SK-N-SH (cell line): Measurements from ENCODE around the gene CNST.

ENCODE experiments used
- JUND ChIP-seq: IDR thresholded peaks from 2 replicates; pipeline ENCODE4 v1.4.0; 2012
- NFIC ChIP-seq: IDR thresholded peaks from 2 replicates; pipeline ENCODE4 v1.4.0; 2012; ENCODE audit warnings: borderline replicate concordance
- POLR2AphosphoS5 ChIP-seq: IDR thresholded peaks from 2 replicates; pipeline ENCODE4 v1.6.1; 2012; ENCODE audit warnings: low read depth, low read length
- RAD21 ChIP-seq: IDR thresholded peaks from 2 replicates; pipeline ENCODE4 v1.6.1; 2012; ENCODE audit warnings: mild to moderate bottlenecking, low read length
- TAF1 ChIP-seq: IDR thresholded peaks from 2 replicates; pipeline ENCODE4 v1.6.1; 2012; ENCODE audit warnings: low read depth, mild to moderate bottlenecking, low read length, moderate library complexity, borderline replicate concordance
- YY1 ChIP-seq: IDR thresholded peaks from 2 replicates; pipeline ENCODE4 v1.4.0; 2012; ENCODE audit warnings: low read depth, mild to moderate bottlenecking
- TF ChIP-seq, protein P1 (sequence below): IDR thresholded peaks from 2 replicates; pipeline ENCODE4 v1.6.1; 2012; ENCODE audit warnings: mild to moderate bottlenecking, low read depth, low read length, moderate library complexity
- TF ChIP-seq, protein P2 (sequence below): fragments of 200-600 bp; sonication (generic); IDR thresholded peaks from 2 replicates; pipeline ENCODE4 v1.6.1; 2017; ENCODE audit warnings: antibody characterized with exemption, mild to moderate bottlenecking, moderate library complexity

DNA sequence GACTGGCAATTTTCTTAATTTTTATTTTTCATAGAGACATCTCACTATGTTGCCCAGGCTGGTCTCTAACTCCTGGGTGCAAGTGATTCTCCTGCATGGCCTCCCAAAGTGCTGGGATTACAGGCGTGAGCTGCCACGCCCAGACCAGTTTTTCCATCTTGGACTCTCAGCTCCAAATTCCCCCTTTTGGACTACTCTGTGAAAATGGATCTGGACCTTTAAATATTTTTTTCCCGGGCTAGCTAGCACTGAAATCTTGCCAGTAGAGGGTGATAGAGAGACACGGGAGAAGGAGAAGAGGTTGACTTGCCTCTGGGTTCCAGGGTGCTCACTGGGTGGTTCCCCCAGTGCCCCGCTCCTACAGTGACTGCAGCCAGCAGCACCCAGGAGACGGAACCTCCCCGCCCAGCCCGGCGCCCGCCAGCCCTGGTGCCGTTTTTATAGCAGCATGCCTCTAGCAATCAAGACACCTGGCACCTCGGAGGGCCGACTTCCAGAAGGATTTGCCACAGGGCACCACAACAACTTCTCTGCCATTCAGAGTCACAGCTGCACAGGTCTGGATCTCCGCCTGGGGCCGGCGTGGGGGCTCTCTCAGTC, 123.3 kb downstream of the CNST start:
- TF ChIP-seq TAF1 (no peak), NFIC (no peak), RAD21 (peak; percentile 76), JUND (no peak), YY1 (no peak), POLR2AphosphoS5 (no peak)
- TF ChIP-seq, protein P1, sequence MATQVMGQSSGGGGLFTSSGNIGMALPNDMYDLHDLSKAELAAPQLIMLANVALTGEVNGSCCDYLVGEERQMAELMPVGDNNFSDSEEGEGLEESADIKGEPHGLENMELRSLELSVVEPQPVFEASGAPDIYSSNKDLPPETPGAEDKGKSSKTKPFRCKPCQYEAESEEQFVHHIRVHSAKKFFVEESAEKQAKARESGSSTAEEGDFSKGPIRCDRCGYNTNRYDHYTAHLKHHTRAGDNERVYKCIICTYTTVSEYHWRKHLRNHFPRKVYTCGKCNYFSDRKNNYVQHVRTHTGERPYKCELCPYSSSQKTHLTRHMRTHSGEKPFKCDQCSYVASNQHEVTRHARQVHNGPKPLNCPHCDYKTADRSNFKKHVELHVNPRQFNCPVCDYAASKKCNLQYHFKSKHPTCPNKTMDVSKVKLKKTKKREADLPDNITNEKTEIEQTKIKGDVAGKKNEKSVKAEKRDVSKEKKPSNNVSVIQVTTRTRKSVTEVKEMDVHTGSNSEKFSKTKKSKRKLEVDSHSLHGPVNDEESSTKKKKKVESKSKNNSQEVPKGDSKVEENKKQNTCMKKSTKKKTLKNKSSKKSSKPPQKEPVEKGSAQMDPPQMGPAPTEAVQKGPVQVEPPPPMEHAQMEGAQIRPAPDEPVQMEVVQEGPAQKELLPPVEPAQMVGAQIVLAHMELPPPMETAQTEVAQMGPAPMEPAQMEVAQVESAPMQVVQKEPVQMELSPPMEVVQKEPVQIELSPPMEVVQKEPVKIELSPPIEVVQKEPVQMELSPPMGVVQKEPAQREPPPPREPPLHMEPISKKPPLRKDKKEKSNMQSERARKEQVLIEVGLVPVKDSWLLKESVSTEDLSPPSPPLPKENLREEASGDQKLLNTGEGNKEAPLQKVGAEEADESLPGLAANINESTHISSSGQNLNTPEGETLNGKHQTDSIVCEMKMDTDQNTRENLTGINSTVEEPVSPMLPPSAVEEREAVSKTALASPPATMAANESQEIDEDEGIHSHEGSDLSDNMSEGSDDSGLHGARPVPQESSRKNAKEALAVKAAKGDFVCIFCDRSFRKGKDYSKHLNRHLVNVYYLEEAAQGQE: no peak
- TF ChIP-seq, protein P2, sequence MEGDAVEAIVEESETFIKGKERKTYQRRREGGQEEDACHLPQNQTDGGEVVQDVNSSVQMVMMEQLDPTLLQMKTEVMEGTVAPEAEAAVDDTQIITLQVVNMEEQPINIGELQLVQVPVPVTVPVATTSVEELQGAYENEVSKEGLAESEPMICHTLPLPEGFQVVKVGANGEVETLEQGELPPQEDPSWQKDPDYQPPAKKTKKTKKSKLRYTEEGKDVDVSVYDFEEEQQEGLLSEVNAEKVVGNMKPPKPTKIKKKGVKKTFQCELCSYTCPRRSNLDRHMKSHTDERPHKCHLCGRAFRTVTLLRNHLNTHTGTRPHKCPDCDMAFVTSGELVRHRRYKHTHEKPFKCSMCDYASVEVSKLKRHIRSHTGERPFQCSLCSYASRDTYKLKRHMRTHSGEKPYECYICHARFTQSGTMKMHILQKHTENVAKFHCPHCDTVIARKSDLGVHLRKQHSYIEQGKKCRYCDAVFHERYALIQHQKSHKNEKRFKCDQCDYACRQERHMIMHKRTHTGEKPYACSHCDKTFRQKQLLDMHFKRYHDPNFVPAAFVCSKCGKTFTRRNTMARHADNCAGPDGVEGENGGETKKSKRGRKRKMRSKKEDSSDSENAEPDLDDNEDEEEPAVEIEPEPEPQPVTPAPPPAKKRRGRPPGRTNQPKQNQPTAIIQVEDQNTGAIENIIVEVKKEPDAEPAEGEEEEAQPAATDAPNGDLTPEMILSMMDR: peak; percentile 92
